Testis (tissue), 3 donors: ENCODE data around the gene RASGRF1. TPM values are rescaled to one million over a fixed set of nuclear protein-coding genes. Genes with fewer than 3 reads are reported as not detected.

Experiments used
- DNase-seq: peaks from one replicate; pipeline ENCODE4 v3.0.0-alpha.2; 2019
- H3K27ac ChIP-seq, 2 donors: fragments of 200-600 bp; sonication (generic); one replicate each; pipeline ENCODE4 v1.5.1; 2019
- H3K27me3 ChIP-seq: fragments of 200-600 bp; sonication (generic); one replicate; pipeline ENCODE4 v1.5.1; 2019
- H3K36me3 ChIP-seq: fragments of 200-600 bp; sonication (generic); one replicate; pipeline ENCODE4 v1.5.1; 2017; ENCODE audit warnings: low read depth; ENCODE audit errors: missing control alignments
- H3K4me1 ChIP-seq: fragments of 200-600 bp; sonication (generic); one replicate; pipeline ENCODE4 v1.5.1; 2019
- H3K4me3 ChIP-seq, 2 donors: fragments of 200-600 bp; sonication (generic); one replicate each; pipeline ENCODE4 v1.5.1; 2017 to 2019
- H3K9me3 ChIP-seq: fragments of 200-600 bp; sonication (generic); one replicate; pipeline ENCODE4 v1.5.1; 2017
- POLR2A ChIP-seq: fragments of 450-650 bp; IDR thresholded peaks from one replicate; pipeline ENCODE4 v1.6.1; 2017; ENCODE audit warnings: antibody characterized with exemption, mild to moderate bottlenecking, moderate library complexity
- WGBS, 2 donors: methylation state at CpG; one replicate each; pipeline ENCODE4 v1.1.5; 2018; 5-methylcytosine and 5-hydroxymethylcytosine counted together
- intact Hi-C: fragments of 100-400 bp; cut with DNase I; formaldehyde crosslinking; loops from one replicate; pipeline ENCODE4 v1.15.1; 2023; ENCODE audit warnings: low total_unique reads
- polyA plus RNA-seq: library from polyadenylated mRNA; stranded (reverse); fragments of 350-450 nt; fragmentation: Illumina TruSeq; extraction: RNeasy Lipid Tissue Mini Kit (QIAGEN cat#74804); gene quantifications from one replicate; pipeline ENCODE4 v1.2.3, GENCODE V29; 2014; ENCODE audit warnings: low read depth, low replicate concordance; ENCODE audit not compliant: insufficient read depth
- total RNA-seq, 2 donors: library from RNA; depleted of rRNA; stranded (reverse); fragments of >200 nt; gene quantifications; one replicate each; pipeline ENCODE4 v1.2.3, GENCODE V29; 2016
- TF ChIP-seq, protein P1 (sequence below), 3 experiments: fragments of 450-650 bp in 2 of 3; fragments of 200-600 bp in 1 of 3; sonication (generic) in 1 of 3; IDR thresholded peaks; one replicate each; pipeline ENCODE4 v1.5.1; 2016 to 2019; ENCODE audit warnings: antibody characterized with exemption in 3 of 3, mild to moderate bottlenecking in 2 of 3, moderate library complexity in 1 of 3

The RASGRF1 gene
- total and polyA plus RNA-seq, 3 donors from 2014 or later = 2.6 to 3.3 (median 3.1) TPM

DNA sequence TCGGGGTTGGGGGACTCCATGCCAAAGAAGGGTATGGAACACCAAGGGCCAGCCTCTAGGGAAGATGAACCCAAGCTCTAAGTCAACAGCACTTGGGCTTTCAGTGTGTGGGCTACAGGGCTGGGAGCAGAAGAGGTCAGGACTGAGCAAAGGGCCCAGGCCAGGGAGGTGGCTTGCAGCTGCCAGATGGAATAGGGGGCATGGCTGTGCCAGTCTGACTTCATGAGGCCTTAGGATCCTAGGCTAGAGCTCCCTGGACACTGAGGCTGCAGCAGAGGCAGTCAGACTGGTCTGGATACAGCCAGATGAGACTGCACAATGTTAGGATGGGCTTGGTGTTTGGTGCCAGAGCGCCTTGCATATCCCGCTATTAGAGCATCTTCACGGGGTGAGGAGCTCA lies 3.8 kb downstream of the RASGRF1 start:
- no peaks in the 10 kb centered on the region for H3K36me3 ChIP-seq
- intact Hi-C loops = no loop called here
- TF ChIP-seq, protein P1, sequence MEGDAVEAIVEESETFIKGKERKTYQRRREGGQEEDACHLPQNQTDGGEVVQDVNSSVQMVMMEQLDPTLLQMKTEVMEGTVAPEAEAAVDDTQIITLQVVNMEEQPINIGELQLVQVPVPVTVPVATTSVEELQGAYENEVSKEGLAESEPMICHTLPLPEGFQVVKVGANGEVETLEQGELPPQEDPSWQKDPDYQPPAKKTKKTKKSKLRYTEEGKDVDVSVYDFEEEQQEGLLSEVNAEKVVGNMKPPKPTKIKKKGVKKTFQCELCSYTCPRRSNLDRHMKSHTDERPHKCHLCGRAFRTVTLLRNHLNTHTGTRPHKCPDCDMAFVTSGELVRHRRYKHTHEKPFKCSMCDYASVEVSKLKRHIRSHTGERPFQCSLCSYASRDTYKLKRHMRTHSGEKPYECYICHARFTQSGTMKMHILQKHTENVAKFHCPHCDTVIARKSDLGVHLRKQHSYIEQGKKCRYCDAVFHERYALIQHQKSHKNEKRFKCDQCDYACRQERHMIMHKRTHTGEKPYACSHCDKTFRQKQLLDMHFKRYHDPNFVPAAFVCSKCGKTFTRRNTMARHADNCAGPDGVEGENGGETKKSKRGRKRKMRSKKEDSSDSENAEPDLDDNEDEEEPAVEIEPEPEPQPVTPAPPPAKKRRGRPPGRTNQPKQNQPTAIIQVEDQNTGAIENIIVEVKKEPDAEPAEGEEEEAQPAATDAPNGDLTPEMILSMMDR (IDR thresholded peaks at IDR 0.05) = no peak
- TF ChIP-seq POLR2A = no peak
- H3K4me3 ChIP-seq = no peak overlapping the region
- no peaks in the 10 kb centered on the region for H3K9me3 ChIP-seq
- H3K4me1 ChIP-seq = peaks cover 10% of the 10 kb centered on the region
- no peak for DNase-seq
- H3K27ac ChIP-seq = no peak overlapping the region
- WGBS, 2 donors = 71 to 85% methylated on average over 4 of the region's 4 CpGs
- no peaks in the 10 kb centered on the region for H3K27me3 ChIP-seq

DNA sequence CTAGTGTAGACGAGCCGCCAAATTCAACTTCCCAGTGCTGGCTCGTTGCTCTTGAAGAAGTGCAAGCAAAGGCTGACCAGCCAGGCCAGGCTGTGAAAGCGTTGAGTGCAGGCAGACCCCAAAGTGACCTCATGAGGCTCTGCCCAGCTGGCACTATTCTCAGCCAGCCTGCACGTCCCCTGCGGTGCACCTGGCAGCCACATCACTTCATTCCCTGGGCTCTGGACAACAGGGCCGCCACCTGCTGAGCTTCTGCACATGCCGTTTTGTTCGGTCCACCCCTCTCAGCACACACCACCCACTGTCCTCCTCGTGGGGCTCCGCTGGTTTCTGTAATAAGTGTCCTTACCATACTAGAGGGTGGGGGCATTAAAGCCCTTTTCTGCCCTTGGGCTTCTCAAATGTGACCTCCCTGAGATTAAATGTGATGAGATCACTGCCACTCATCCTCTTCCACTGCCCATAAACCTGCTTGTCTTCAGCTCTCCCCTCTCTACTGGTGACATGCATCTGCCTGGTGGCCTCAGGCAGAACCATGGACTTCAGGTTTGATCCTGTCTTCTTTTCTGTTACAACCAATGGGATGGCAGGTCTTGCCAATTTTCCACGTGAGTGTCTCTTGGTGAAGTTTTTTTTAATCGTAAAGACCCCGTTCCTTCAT lies 6.1 kb downstream of the RASGRF1 start:
- no peaks in the 10 kb centered on the region for H3K36me3 ChIP-seq
- 77 to 83% methylated on average over 13 to 14 of the region's 14 CpGs for WGBS, 2 donors
- intact Hi-C loops = no loop called here

DNA sequence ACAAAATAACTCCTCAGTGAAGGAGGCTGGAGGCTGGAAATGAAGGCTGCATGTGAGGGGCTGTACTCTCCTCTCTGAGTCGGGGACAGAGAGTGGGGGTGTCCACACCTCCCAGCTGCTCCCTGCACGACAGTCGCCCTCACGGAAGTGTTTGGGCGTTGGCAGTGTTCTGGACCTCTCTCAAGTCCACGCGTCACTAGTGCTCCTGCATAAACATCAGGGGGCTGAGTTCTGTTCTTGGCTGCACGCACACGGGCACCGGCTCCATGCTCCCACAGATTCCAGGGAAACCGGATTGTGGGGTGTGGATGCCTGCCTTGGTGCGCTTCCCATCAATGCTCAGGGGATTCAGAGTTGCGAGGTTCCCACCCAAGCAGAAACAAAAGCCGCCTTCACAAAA lies 7.4 kb downstream of the RASGRF1 start:
- Histone ChIP-seq H3K4me1 (no peaks in the 10 kb centered on the region), H3K9me3 (no peaks in the 10 kb centered on the region)

More for the DNA sequence above, 6.1 kb downstream of the RASGRF1 start:
- Histone ChIP-seq H3K4me1 (no peaks in the 10 kb centered on the region), H3K27me3 (no peaks in the 10 kb centered on the region), H3K27ac (no peak overlapping the region), H3K4me3 (no peak overlapping the region), H3K9me3 (no peaks in the 10 kb centered on the region)
- DNase-seq = no peak
- TF ChIP-seq, protein P1 (IDR thresholded peaks at IDR 0.05) = no peak
- TF ChIP-seq POLR2A = no peak

DNA sequence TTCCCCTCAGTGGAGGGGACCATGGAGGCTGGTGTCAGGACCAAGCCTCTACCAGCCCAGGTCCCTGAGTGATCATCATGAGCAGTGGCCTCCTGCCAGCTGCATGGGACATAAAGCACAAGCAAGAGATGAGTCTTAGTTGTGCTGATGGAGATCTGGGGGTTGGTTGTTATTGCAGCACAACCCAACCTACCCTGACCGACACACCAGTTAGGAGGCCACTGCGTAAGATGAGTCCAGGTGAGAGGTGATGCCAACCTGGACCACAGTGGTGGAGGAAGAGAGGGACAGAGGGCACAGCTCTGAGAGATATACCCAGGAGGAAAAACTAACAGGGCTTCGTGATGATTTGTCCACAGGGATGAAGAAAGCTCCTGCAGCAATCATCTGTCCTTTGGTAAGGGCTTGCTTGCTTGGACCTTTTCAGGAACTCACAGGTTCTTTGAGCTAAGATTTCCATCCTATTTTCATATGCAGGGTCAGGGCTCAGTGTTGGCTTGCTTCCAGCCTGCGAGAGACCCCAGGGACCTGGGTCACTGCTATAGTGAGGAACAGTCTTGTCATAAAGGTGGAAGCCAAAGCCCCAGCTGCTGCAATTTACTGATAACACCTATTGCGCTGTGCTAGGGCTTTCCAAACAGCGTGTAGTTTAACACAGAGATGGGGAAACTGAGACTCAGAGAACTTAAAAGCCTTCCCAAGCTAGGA lies 8.1 kb downstream of the RASGRF1 start:
- no peaks in the 10 kb centered on the region for H3K36me3 ChIP-seq
- H3K27ac ChIP-seq = no peak overlapping the region
- WGBS, 2 donors = 71 to 72% methylated on average over 6 of the region's 6 CpGs
- TF ChIP-seq, protein P1 (IDR thresholded peaks at IDR 0.05) = no peak
- TF ChIP-seq POLR2A = no peak
- no peak for DNase-seq
- intact Hi-C loops = no loop called here
- no peaks in the 10 kb centered on the region for H3K27me3 ChIP-seq
- no peak overlapping the region for H3K4me3 ChIP-seq
- H3K4me1 ChIP-seq = no peaks in the 10 kb centered on the region
- no peaks in the 10 kb centered on the region for H3K9me3 ChIP-seq

More for the DNA sequence above, 7.4 kb downstream of the RASGRF1 start:
- H3K27ac ChIP-seq = no peak overlapping the region
- TF ChIP-seq, protein P1 (IDR thresholded peaks at IDR 0.05) = no peak
- TF ChIP-seq POLR2A = no peak
- no peak for DNase-seq
- intact Hi-C loops = no loop called here
- no peak overlapping the region for H3K4me3 ChIP-seq
- WGBS, 2 donors = 82 to 84% methylated on average over 12 to 14 of the region's 14 CpGs
- H3K36me3 ChIP-seq = no peaks in the 10 kb centered on the region
- no peaks in the 10 kb centered on the region for H3K27me3 ChIP-seq
